Hepatocyte (in vitro differentiated cells): Measurements from ENCODE around the gene ANO1.
"Not testable (repeated sequence)": the region's sequence is repeated elsewhere in the genome, so short reads cannot be mapped to it uniquely, and the experiment has no call there.

Experiments used
- CTCF ChIP-seq: fragments of 200-600 bp; sonication (generic); IDR thresholded peaks from 2 replicates; pipeline ENCODE4 v1.5.1; 2016; ENCODE audit warnings: antibody characterized with exemption, mild to moderate bottlenecking; ENCODE audit not compliant: poor library complexity
- EZH2 ChIP-seq: fragments of 200-600 bp; sonication (generic); IDR thresholded peaks from 2 replicates; pipeline ENCODE4 v1.6.1; 2016; ENCODE audit warnings: antibody characterized with exemption, mild to moderate bottlenecking, borderline replicate concordance
- EZH2phosphoT487 ChIP-seq: fragments of 200-600 bp; sonication (generic); IDR thresholded peaks from one replicate; pipeline ENCODE4 v1.6.1; 2018; ENCODE audit warnings: antibody characterized with exemption, mild to moderate bottlenecking, low read depth, moderate library complexity; ENCODE audit not compliant: unreplicated experiment, severe bottlenecking

GRCh38 chr11:70035665-70036064, 42.5 kb upstream of the ANO1 start:
- not testable (repeated sequence) for TF ChIP-seq CTCF, EZH2phosphoT487, EZH2
